ENCODE results near the gene CUEDC2.

CUEDC2 gene

DNA sequence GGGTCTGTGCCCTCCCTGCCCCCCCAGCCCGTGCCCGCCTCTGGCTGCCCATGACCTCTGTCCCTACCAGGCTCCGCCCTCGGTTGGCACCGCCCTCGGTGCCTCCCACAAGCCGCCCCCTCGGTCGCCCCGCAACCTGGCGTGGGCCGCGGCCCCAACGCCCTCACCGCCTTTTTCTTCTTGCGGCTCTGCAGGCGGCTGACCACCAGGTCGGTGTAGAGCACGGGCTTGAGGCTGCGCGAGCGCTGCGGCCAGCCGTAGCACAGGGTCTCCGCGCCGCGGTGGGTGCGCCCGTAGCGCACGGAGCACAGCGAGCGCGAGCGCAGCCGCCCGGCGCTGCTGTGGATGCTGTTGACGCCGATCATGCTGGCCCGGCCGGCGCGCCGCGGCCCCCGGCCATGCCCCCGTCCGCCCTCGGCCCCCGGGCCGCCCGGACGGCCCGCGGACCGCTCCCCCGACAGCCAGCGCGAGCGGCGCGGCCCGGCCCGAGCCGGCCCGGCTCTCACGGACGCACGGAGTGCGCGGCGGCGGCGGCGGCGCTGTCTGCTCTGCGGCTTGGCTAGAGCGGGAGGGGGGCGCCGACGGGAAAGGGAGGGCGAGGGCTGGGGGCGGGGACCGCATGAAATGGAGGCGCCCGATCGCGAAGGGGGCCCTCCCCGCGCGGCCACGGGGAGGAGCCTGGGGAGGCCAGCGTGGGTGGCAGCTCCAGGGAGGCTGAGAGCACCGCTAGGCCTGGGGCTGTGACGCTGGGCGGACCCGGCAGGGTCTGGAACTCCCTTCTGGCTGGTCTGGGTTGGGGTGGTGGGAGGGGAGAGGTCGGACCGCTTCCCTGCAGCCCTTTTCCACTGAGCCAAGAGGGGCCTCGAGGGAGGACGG, 23.4 kb downstream of the CUEDC2 start:
- peak; percentile 55 for DNase-seq

DNA sequence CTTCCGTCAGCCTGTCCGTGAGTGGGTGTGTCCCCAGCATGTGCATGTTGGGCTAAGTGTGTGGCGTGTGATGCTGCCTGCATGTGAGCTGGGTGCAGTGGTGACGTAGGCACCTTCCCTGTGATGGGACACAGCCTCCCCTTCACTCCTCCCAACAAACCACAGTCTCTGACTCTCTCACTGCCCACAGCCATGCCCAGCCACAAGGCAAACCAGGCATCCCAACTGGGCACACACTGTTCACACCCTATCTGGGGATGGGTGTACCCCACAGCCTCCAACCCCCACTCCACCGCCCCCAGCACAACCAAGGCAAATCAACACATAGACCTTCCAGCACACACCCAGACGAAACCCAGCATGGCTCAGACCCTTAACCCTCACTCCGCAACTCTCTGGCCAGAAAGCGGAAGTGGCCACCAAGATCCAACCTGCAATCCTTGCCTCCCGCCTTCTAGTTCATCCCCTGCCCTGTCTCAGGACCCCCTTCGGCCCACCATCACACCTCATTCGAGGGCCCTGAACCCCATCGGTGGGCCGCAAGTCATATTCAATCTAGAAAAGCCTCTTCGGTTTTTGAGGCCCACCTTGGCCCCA, 24.1 kb downstream of the CUEDC2 start:
- DNase-seq = no peak

DNA sequence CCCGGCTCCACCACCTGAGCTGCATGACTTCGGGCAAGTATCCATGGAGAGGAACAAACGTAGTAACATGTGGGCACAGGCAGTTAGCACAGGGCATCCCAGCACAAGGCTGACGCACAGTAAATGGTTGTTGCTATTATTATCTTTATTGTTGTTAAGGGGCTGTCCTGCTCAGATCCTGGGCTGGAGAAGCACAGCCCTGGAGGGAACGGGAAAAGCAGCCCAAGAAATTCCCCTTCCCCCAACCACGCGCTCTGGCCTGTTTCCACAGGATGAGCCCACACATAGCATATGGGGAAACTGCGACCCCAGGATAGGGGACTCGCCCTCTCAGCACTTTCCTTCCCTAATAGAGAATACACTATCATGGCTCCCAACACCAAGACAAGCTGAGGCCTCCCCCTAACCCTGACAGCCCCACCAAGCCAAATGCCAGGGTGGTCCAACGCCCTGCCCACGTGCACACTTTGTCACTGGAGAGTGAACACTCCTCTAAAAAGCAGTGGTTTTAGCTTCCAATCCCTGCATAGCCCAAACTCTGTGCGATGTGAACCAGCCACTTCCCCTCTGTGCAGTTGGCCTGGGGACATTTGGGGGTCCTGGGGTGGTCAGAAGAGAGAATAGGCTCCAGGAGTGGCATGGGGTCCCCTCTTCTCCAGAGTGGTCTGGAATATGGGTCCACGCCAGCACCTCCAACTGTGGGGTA, 24.8 kb downstream of the CUEDC2 start:
- no peak for DNase-seq

DNA sequence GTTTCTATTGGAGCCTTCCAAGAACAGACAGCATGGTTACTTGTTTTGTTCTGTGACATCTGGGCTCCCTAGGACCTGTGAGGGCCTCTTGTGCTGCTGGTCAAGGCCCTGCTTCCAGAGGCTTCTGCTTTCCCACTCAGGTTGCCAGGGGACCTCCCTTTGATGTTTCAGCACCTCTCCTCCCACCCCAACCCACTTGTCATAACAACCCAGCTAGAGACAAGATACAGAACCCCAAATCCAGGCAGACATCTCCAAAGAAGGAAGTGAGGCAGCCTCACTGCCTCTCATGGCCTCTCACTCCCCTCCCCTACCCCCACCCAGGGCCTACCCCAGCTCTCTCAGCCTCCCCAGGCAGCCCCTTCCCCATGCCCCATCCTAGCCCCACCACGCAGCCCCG, 25.6 kb downstream of the CUEDC2 start:
- DNase-seq = no peak

DNA sequence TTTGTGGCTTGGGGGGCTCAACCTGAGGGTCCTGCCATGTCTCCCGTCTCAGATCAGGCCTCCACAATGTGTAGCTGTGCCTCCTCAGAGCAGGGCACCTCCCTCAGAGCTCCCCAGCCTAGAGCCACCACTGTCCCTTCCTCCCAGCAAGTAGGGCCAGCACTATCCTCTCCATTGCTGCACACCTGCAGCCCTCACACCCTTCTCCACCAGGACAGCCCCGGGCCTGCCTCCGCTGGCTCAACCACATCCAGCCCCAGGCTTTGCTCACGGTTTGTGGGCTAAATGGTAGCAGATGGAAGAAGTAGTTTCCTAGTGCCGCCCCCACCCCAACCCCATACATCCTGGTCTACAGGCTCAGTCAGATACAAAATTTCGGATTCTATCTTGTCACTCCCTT, 26.7 kb downstream of the CUEDC2 start:
- no peak for DNase-seq

DNA sequence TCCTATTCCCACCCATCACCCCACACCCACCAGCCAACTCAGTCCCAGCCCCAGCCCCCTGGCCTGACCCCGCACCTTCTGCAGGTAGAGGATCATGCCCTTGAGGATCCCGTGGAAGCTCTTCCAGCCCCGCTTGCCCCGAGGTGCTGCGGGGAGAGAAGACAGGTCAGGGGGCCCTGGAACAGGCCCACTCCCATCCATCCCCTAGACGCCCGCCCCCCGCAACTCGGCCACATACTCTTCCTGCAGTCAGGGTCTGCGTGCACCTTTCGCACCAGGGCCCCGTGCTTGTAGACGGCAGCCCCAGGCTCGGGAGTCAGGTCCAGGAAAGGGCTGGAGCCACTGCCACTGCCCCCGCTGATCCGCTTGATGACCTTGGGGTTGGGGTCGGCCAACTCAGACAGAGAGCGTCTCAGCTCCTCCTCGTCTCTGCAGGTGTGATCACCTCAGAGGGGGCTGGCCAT, 27.2 kb downstream of the CUEDC2 start:
- no peak for DNase-seq

DNA sequence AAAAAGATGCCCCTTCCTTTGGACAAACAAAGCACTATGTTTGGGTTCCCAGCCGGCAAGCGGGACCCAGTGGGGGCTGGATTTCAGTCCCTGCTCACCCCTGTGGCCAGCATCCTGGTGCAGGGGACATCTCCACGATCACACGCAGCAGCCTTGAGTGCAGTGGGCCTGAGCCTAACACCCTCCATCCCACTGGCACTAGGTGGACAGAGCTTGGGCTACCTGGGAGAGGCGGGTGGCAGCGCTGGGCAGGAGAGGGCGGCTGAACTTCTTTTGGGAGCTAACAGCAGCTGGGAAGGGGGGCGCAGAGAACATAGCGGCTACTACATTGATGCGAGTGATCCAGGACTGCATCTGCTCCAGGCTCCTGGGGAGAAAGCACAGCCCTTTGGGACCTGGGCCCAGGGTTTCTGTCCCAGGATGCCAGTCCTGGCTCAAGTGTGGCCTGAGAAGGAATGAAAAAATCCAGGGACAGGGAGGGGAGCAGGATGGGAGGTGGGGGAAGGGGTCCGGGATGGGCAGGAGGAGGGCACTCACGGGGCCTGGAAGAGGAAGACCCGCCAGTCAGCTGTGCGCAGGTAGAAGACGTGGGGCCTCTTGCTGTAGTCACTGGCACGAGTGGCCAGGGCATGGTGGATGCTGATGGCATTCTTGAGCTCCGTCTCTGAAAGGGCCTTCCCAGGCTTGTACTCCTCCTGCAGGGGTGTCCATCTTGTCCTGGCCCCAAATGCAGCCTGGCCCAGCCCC, 27.8 kb downstream of the CUEDC2 start:
- no peak for DNase-seq

DNA sequence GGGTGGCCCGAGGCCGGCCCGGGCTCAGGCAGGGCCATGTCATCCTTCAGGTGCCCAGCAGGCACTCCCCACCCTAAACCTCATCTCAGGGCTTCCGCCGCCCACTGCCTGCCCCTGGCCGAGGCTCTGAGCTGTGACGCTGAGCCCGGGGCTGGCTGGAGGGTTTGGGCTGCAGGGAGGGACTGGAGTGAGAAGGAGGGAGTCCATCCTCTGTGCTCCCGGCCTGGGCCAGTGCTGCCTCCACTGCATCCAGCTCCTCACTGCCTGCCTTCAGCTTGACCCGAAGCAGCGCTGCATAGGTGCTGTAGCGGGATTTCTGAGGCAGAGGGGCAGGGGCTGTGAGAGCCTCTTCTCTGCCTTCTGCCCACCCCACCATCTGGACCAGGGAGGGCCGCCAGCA, 29.3 kb downstream of the CUEDC2 start:
- DNase-seq = no peak

DNA sequence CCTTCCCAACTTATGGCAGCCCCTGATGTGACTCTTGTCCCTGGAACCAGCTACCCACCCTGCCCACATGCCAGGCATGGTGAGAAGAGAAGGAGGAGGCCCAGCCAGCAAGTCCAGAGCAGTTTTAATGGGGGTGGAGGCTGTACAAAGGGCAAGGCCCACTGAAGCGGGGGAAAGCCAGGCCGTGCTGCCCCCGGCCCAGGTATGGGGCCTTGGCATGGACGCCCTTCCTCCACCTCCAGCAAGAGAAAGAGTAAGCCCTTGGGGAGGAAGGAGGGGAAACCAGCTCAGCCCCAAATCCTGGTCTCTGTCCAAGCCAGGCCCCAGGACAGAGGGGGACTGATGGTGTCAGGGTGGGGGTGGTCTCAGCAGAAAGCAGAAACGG, 29.9 kb downstream of the CUEDC2 start:
- DNase-seq = no peak

DNA sequence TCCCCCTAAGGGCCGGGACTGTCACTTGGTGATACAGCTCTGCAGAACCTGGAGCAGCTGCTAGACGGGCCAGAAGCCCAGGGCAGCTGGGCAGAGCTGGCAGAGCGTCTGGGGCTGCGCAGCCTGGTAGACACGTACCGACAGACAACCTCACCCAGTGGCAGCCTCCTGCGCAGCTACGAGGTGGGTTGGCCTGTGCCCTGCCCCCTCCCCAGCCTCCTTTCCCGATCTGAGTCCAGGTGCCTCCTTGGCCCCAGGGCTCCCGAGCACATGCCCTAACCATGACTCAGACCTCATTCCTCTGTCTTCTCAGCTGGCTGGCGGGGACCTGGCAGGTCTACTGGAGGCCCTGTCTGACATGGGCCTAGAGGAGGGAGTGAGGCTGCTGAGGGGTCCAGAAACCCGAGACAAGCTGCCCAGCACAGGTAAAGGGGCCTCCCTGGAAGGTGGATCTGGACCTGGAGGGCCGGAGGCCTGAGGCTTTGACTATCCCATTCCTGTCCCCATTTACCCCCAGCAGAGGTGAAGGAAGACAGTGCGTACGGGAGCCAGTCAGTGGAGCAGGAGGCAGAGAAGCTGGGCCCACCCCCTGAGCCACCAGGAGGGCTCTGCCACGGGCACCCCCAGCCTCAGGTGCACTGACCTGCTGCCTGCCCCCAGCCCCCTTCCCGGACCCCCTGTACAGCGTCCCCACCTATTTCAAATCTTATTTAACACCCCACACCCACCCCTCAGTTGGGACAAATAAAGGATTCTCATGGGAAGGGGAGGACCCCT, 30.5 kb downstream of the CUEDC2 start:
- DNase-seq = no peak

DNA sequence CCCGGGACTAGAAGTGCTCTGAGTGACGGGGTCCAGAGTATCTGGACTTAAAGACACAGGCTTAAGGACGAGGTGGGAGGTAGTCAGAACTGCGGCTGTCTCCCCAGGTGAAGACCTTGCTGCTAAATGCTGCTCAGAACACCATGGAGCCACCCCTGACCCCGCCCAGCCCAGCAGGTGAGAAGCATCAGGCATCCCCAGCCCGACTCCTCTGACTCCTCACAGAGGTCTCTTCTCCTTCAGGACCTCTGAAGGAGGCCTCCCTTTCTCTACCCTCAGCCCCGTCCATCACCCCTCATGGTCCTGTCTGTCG, 31.1 kb downstream of the CUEDC2 start:
- no peak for DNase-seq

DNA sequence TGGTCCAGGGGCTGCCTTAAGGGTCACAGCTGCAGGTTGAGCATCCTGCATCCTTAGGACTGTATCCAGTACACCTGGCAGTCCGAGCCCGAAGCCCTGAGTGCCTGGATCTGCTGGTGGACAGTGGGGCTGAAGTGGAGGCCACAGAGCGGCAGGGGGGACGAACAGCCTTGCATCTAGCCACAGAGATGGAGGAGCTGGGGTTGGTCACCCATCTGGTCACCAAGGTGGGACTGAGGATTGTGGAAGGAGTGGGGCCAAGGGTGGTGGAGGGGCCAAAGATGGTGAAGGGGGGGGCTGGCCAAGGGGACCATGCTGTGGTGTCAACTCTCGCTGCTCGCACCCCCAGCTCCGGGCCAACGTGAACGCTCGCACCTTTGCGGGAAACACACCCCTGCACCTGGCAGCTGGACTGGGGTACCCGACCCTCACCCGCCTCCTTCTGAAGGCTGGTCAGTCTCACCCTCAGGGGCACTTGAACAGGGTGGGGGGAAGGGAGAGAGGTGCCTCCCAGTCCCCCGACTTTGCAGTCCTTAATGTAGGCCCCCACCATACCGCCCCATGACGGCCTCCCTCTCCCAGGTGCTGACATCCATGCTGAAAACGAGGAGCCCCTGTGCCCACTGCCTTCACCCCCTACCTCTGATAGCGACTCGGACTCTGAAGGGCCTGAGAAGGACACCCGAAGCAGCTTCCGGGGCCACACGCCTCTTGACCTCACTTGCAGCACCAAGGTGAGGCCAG, 31.6 kb downstream of the CUEDC2 start:
- DNase-seq = no peak

DNA sequence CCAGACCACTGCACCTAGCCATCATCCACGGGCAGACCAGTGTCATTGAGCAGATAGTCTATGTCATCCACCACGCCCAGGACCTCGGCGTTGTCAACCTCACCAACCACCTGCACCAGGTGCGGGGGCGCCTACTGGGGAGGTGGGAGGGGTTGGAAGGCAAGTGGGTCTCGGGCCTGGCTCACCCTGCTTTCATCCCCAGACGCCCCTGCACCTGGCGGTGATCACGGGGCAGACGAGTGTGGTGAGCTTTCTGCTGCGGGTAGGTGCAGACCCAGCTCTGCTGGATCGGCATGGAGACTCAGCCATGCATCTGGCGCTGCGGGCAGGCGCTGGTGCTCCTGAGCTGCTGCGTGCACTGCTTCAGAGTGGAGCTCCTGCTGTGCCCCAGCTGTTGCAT, 32.3 kb downstream of the CUEDC2 start:
- no peak for DNase-seq

DNA sequence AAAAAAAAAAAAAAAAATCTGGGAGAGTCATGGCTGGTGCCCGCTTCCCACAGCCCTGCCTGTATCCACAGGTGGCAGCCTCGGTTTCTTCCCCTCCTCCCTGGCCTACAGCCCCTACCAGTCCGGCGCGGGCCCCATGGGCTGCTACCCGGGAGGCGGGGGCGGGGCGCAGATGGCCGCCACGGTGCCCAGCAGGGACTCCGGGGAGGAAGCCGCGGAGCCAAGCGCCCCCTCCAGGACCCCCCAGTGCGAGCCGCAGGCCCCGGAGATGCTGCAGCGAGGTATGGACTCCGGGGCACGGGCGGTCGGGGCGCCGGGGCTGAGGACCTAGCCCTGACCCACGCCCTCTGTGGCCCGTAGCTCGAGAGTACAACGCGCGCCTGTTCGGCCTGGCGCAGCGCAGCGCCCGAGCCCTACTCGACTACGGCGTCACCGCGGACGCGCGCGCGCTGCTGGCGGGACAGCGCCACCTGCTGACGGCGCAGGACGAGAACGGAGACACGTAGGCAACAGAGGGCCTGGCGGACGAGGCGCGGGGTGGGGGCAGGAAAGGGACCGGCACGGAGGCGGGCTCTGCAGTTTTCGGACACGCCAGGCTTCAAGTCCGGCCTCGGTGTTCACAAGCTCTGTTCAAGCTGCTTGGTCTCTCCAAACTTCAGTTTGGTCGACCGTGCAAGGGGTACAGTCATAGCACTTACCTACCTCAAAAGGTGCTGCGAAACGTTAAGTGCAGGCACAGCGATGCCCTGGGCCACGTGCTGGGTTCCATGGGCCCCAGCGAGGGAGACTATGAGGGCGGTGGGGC, 33.0 kb downstream of the CUEDC2 start:
- peak; percentile 93 for DNase-seq

DNA sequence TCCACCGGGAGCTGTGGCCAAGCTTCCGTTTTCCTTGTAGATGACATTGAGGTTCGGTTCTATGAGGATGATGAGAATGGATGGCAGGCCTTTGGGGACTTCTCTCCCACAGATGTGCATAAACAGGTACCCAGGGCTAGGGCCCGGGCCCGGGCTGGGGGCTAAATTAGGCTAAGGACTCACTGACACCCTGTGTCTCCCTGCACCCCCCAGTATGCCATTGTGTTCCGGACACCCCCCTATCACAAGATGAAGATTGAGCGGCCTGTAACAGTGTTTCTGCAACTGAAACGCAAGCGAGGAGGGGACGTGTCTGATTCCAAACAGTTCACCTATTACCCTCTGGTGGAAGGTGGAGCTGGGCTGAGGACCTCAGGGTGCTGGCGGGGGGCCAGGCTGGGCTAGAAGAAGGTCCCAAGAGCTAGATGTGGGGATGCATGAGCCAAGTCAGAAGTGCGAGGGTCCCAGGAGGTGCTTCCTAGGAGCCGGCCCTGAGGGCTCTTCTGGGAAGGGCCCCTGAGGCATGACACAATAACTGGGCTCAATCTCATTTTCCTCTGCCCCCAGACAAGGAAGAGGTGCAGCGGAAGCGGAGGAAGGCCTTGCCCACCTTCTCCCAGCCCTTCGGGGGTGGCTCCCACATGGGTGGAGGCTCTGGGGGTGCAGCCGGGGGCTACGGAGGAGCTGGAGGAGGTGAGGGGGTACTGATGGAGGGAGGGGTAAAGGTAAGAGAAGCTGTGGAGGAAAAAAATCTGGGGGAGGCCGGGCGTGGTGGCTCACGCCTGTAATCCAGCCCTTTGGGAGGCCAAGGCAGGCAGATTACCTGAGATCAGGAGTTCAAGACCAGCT, 34.0 kb downstream of the CUEDC2 start:
- DNase-seq = no peak

DNA sequence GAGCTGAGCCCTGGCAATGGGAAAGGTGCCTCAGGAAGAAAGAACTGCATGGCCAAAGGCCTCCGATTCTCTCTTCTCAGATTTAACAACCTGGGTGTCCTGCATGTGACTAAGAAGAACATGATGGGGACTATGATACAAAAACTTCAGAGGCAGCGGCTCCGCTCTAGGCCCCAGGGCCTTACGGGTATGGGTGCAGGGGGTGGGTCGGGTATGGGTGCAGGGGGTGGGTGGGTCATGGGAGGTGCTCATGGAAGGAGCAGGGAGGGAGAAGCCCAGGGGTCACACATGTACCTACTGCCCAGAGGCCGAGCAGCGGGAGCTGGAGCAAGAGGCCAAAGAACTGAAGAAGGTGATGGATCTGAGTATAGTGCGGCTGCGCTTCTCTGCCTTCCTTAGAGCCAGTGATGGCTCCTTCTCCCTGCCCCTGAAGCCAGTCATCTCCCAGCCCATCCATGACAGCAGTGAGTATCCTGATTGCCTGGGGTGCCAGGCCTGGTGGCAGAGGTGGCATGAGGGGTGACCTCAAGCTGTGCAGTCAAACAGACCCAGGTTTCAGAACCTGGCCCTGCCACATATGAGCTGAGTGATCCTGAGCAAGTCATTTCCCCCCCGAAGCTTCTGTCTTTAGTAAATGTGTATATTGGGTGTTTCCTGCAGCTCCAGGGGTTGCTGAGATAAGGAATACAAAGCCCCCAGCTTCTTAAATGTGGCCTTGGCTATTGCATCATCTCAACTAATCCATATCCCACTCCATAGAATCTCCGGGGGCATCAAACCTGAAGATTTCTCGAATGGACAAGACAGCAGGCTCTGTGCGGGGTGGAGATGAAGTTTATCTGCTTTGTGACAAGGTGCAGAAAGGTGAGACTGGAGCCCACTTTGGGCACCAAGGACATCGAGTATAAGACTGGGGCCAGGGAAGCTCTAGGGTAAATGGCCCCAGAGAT, 34.9 kb downstream of the CUEDC2 start:
- peak; percentile 37 for DNase-seq

DNA sequence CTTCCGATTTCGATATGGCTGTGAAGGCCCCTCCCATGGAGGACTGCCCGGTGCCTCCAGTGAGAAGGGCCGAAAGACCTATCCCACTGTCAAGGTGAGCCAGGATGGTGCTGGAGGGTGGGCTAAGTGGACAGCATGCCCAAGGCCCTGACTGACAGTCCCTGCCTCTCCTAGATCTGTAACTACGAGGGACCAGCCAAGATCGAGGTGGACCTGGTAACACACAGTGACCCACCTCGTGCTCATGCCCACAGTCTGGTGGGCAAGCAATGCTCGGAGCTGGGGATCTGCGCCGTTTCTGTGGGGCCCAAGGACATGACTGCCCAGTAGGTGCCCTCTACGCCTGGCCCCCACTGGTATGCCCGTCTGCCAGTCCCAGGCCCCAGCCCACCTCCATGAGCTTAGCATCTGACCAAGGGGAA, 35.6 kb downstream of the CUEDC2 start:
- DNase-seq = no peak

DNA sequence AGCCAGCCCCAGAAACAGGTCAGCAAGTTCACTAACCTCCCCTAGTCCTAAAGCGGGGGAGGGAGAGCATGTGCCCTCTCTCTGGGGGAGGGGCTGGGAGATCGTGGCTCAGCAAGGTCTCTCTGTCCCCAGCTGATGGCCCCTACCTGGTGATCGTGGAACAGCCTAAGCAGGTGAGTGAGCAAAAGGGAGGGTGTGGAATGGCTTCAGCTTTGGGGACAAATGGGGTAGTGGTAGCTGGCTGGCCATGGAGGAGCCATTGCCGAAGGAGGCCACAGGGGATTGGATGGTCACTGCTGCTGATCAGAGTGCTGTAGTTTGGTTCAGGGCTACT, 36.1 kb downstream of the CUEDC2 start:
- DNase-seq = no peak

Measured in activated CD4-positive, alpha-beta T cell treated with anti-CD3 and anti-CD28 coated beads, Interleukin-10, Interleukin-2, amounts not matched to agents 100 ng/mL and 50 ng/mL, durations not matched to agents 16 hours and 8 hours (primary cell).